Measurements from ENCODE around the gene APCDD1.

The APCDD1 gene

GRCh38 chr18:10461989-10462388 is 7.6 kb downstream of the APCDD1 start:
- Histone ChIP-seq H3K9ac (ENCODE audit: low read length) (no peak overlapping the region), H3K4me1 (ENCODE audit: low read length) (no peaks in the 10 kb centered on the region), H3K9me2 (replicated peaks; ENCODE audit: insufficient read depth, low read length) (no peaks in the 10 kb centered on the region), H2AFZ (ENCODE audit: low read length) (no peak overlapping the region), H3K9me3 (replicated peaks; ENCODE audit: insufficient read depth, low read length) (no peaks in the 10 kb centered on the region), H3K27ac (ENCODE audit: low read length) (no peak overlapping the region), H3K79me2 (ENCODE audit: low read length) (no peaks in the 10 kb centered on the region), H3K4me2 (ENCODE audit: low read depth, low read length) (no peak overlapping the region), H3K27me3 (replicated peaks; ENCODE audit: insufficient read depth, low read length) (no peaks in the 10 kb centered on the region), H3K36me3 (replicated peaks; ENCODE audit: insufficient read depth, low read length) (no peaks in the 10 kb centered on the region), H3F3A (ENCODE audit: insufficient read depth, low read length) (no peaks in the 10 kb centered on the region), H4K20me1 (ENCODE audit: insufficient read depth, low read length) (no peaks in the 10 kb centered on the region), H3K4me3 (ENCODE audit: low read length) (no peak overlapping the region)
- no peak for TF ChIP-seq EZH2 (optimal IDR thresholded peaks at IDR 0.05; ENCODE audit: low read depth, low read length)
- TF ChIP-seq EZH2phosphoT487 (IDR thresholded peaks at IDR 0.05; ENCODE audit: low read length): no peak
- no peak for TF ChIP-seq CTCF (IDR thresholded peaks at IDR 0.05; ENCODE audit: low read length)
- no peak for DNase-seq

- H3K79me2 ChIP-seq (ENCODE audit: low read length): no peaks in the 10 kb centered on the region
- no peaks in the 10 kb centered on the region for H3K9me2 ChIP-seq (replicated peaks; ENCODE audit: insufficient read depth, low read length)
- no peak for DNase-seq
- no peaks in the 10 kb centered on the region for H3K36me3 ChIP-seq (replicated peaks; ENCODE audit: insufficient read depth, low read length)
- H3K9ac ChIP-seq (ENCODE audit: low read length): no peak overlapping the region
- no peaks in the 10 kb centered on the region for H3K4me1 ChIP-seq (ENCODE audit: low read length)
- H3K4me3 ChIP-seq (ENCODE audit: low read length): no peak overlapping the region
- no peaks in the 10 kb centered on the region for H3K27me3 ChIP-seq (replicated peaks; ENCODE audit: insufficient read depth, low read length)
- H3K27ac ChIP-seq (ENCODE audit: low read length): no peak overlapping the region
- no peaks in the 10 kb centered on the region for H3K9me3 ChIP-seq (replicated peaks; ENCODE audit: insufficient read depth, low read length)
- no peak overlapping the region for H2AFZ ChIP-seq (ENCODE audit: low read length)
- TF ChIP-seq EZH2 (optimal IDR thresholded peaks at IDR 0.05; ENCODE audit: low read depth, low read length): no peak
- no peak for TF ChIP-seq EZH2phosphoT487 (IDR thresholded peaks at IDR 0.05; ENCODE audit: low read length)
- TF ChIP-seq CTCF (IDR thresholded peaks at IDR 0.05; ENCODE audit: low read length): no peak
- no peaks in the 10 kb centered on the region for H3F3A ChIP-seq (ENCODE audit: insufficient read depth, low read length)
- no peak overlapping the region for H3K4me2 ChIP-seq (ENCODE audit: low read depth, low read length)
- H4K20me1 ChIP-seq (ENCODE audit: insufficient read depth, low read length): no peaks in the 10 kb centered on the region
Observed at GRCh38 chr18:10462597-10462996, 8.2 kb downstream of the APCDD1 start.

- no peak overlapping the region for H3K4me3 ChIP-seq (ENCODE audit: low read length)
- TF ChIP-seq EZH2phosphoT487 (IDR thresholded peaks at IDR 0.05; ENCODE audit: low read length): no peak
- no peak for TF ChIP-seq CTCF (IDR thresholded peaks at IDR 0.05; ENCODE audit: low read length)
- TF ChIP-seq EZH2 (optimal IDR thresholded peaks at IDR 0.05; ENCODE audit: low read depth, low read length): no peak
- H3K36me3 ChIP-seq (replicated peaks; ENCODE audit: insufficient read depth, low read length): no peaks in the 10 kb centered on the region
- H3K9me3 ChIP-seq (replicated peaks; ENCODE audit: insufficient read depth, low read length): no peaks in the 10 kb centered on the region
- H3K79me2 ChIP-seq (ENCODE audit: low read length): no peaks in the 10 kb centered on the region
- H2AFZ ChIP-seq (ENCODE audit: low read length): no peak overlapping the region
- no peak overlapping the region for H3K27ac ChIP-seq (ENCODE audit: low read length)
- H3K9me2 ChIP-seq (replicated peaks; ENCODE audit: insufficient read depth, low read length): no peaks in the 10 kb centered on the region
- no peaks in the 10 kb centered on the region for H3K4me1 ChIP-seq (ENCODE audit: low read length)
- no peaks in the 10 kb centered on the region for H3K27me3 ChIP-seq (replicated peaks; ENCODE audit: insufficient read depth, low read length)
- H4K20me1 ChIP-seq (ENCODE audit: insufficient read depth, low read length): no peaks in the 10 kb centered on the region
- no peaks in the 10 kb centered on the region for H3F3A ChIP-seq (ENCODE audit: insufficient read depth, low read length)
- DNase-seq: no peak
- H3K9ac ChIP-seq (ENCODE audit: low read length): no peak overlapping the region
- H3K4me2 ChIP-seq (ENCODE audit: low read depth, low read length): no peak overlapping the region
Observed at GRCh38 chr18:10463096-10463495, 8.7 kb downstream of the APCDD1 start.
